ENCODE data around the gene RNF144A.

RNF144A gene

DNA sequence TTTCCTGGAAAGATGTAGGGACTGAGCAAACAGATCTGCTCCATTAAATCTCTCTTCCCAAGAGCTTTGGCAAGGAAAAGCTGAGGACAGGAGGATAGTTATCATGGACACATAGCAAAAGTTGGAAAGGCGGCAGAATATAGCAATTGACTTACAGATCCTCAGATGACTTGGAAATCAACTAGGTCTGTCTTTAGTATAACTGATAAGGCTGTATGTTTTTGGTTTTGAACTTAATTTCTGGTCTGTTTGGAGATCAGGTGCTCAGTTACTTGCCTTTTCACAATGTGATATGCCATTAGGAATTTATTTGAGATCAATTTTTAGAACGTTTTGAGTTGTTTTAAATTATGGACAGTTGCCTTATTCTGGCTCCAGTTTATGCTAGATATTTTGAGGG lies 31.7 kb upstream of the RNF144A start:
- no peak for DNase-seq
- TF ChIP-seq, protein P1, sequence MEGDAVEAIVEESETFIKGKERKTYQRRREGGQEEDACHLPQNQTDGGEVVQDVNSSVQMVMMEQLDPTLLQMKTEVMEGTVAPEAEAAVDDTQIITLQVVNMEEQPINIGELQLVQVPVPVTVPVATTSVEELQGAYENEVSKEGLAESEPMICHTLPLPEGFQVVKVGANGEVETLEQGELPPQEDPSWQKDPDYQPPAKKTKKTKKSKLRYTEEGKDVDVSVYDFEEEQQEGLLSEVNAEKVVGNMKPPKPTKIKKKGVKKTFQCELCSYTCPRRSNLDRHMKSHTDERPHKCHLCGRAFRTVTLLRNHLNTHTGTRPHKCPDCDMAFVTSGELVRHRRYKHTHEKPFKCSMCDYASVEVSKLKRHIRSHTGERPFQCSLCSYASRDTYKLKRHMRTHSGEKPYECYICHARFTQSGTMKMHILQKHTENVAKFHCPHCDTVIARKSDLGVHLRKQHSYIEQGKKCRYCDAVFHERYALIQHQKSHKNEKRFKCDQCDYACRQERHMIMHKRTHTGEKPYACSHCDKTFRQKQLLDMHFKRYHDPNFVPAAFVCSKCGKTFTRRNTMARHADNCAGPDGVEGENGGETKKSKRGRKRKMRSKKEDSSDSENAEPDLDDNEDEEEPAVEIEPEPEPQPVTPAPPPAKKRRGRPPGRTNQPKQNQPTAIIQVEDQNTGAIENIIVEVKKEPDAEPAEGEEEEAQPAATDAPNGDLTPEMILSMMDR (IDR thresholded peaks at IDR 0.05; ENCODE audit: low read depth, low read length, missing control alignments) = no peak
- no peaks in the 10 kb centered on the region for H3K27me3 ChIP-seq (replicated peaks)
- no peak overlapping the region for H3K27ac ChIP-seq
- H3K4me3 ChIP-seq (ENCODE audit: low read depth, low read length) = no peak overlapping the region
- in situ Hi-C loops (cut with HindIII; ENCODE audit: low pct_ligation_motif_present, low sequenced_read_pairs) = no loop called here
- H3K36me3 ChIP-seq (replicated peaks) = no peaks in the 10 kb centered on the region

GRCh38 chr2:6885968-6886367 lies 31.2 kb upstream of the RNF144A start:
- TF ChIP-seq, protein P1 (IDR thresholded peaks at IDR 0.05; ENCODE audit: low read depth, low read length, missing control alignments) = no peak
- Histone ChIP-seq H3K36me3 (replicated peaks) (no peaks in the 10 kb centered on the region), H3K27me3 (replicated peaks) (no peaks in the 10 kb centered on the region), H3K27ac (no peak overlapping the region), H3K4me3 (ENCODE audit: low read depth, low read length) (no peak overlapping the region)
- DNase-seq = no peak
- in situ Hi-C loops (cut with HindIII; ENCODE audit: low pct_ligation_motif_present, low sequenced_read_pairs) = no loop called here

GRCh38 chr2:6887751-6888192 lies 29.4 kb upstream of the RNF144A start:
- TF ChIP-seq, protein P1 (IDR thresholded peaks at IDR 0.05; ENCODE audit: low read depth, low read length, missing control alignments) = no peak
- in situ Hi-C loops (cut with HindIII; ENCODE audit: low pct_ligation_motif_present, low sequenced_read_pairs) = no loop called here
- no peak overlapping the region for H3K27ac ChIP-seq

DNA sequence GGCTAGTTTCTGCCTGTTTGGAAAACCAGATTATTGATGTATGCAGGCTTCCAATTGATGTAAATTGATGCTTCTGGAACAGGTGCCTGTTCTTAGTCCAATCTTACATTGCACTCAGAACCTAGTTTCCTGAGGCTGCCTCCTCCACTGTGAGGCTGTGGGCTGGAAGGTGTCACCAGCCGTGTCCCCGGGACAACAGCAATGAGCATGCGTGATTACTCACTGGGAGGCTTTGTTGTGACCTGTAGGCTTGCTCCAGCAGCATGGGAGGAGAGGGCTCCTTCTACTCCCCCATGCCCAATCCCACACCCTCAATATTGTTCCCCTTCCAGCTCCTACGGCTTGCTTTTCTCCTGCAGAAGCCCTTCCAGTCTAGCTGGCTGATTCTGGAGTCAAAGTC lies 28.5 kb upstream of the RNF144A start:
- TF ChIP-seq, protein P1 (IDR thresholded peaks at IDR 0.05; ENCODE audit: low read depth, low read length, missing control alignments) = no peak
- in situ Hi-C loops (cut with HindIII; ENCODE audit: low pct_ligation_motif_present, low sequenced_read_pairs) = no loop called here

More at GRCh38 chr2:6887751-6888192, 29.4 kb upstream of the RNF144A start:
- no peak for DNase-seq
- Histone ChIP-seq H3K36me3 (replicated peaks) (no peaks in the 10 kb centered on the region), H3K27me3 (replicated peaks) (no peaks in the 10 kb centered on the region), H3K4me3 (ENCODE audit: low read depth, low read length) (no peak overlapping the region)

DNA sequence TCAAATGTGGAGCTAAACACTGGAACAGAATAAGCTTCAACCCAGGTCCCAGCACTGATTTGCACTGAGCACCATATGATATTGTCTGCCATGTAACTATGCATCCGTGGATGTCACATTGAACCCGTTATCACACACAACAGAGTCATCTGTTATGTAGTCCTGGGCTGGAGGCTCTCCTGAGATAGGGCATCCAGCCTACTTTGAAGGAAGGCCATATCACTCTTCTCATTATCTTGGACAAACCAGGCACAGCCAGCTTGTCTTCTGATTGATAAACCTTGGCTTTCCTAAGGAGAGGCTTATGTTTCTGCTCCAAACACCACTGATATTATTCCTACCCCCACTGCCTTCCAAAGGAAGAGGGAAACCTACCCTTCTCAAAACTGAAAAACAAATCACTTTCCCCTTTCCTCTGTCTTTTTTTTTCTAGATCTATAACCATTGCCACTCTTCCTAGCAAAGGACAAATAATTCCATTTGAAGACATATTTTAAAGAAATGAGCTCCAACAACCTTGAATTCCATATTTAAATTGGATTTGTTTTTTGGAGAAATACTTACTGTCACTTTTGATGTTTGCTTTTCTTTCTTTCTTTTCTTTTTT lies 23.2 kb upstream of the RNF144A start:
- no peaks in the 10 kb centered on the region for H3K36me3 ChIP-seq (replicated peaks)
- TF ChIP-seq, protein P1 (IDR thresholded peaks at IDR 0.05; ENCODE audit: low read depth, low read length, missing control alignments) = no peak
- H3K4me3 ChIP-seq (ENCODE audit: low read depth, low read length) = no peak overlapping the region
- H3K27me3 ChIP-seq (replicated peaks) = no peaks in the 10 kb centered on the region
- in situ Hi-C loops (cut with HindIII; ENCODE audit: low pct_ligation_motif_present, low sequenced_read_pairs) = no loop called here
- DNase-seq = no peak
- no peak overlapping the region for H3K27ac ChIP-seq

More for the DNA sequence above, 28.5 kb upstream of the RNF144A start:
- no peak for DNase-seq
- Histone ChIP-seq H3K27me3 (replicated peaks) (no peaks in the 10 kb centered on the region), H3K27ac (no peak overlapping the region), H3K4me3 (ENCODE audit: low read depth, low read length) (no peak overlapping the region), H3K36me3 (replicated peaks) (no peaks in the 10 kb centered on the region)
